Measurements from ENCODE around the gene WAC. TPM values are rescaled to one million over a fixed set of nuclear protein-coding genes. Genes with fewer than 3 reads are reported as not detected.

The WAC gene
- total and polyA plus RNA-seq, 9 of the 15 experiments (the other 6 are each of a cell fraction or from before 2014, with no cell fraction given) = 24.8 to 123 (median 78.2) TPM

- peak; percentile 51 for TF ChIP-seq PHF20 (IDR thresholded peaks at IDR 0.05; ENCODE audit: partially characterized antibody)
- TF ChIP-seq PHF8 (IDR thresholded peaks at IDR 0.05; ENCODE audit: borderline replicate concordance, low read length) = peak; percentile 68
- TF ChIP-seq TCF15 (CRISPR knock-in tag; IDR thresholded peaks at IDR 0.05) = no peak
- TF ChIP-seq NCOA2 (IDR thresholded peaks at IDR 0.05; ENCODE audit: partially characterized antibody in 2 of 2) = no peak
- TF ChIP-seq NFIX (CRISPR knock-in tag; IDR thresholded peaks at IDR 0.05; ENCODE audit: low read depth) = no peak
- TF ChIP-seq CGGBP1 (CRISPR knock-in tag; IDR thresholded peaks at IDR 0.05) = no peak
- no peak for TF ChIP-seq PRPF4 (IDR thresholded peaks at IDR 0.05; ENCODE audit: insufficient read depth, low read depth, low read length, poor library complexity, severe bottlenecking)
- TF ChIP-seq XRCC4 (IDR thresholded peaks at IDR 0.05; ENCODE audit: extremely low read depth, insufficient read depth, insufficient read length) = no peak
- TF ChIP-seq ZNF124 (CRISPR knock-in tag; IDR thresholded peaks at IDR 0.05) = no peak
- TF ChIP-seq RERE (CRISPR knock-in tag; IDR thresholded peaks at IDR 0.05; ENCODE audit: borderline replicate concordance) = no peak
- TF ChIP-seq MED1 (CRISPR knock-in tag; IDR thresholded peaks at IDR 0.05; ENCODE audit: borderline replicate concordance) = no peak
- TF ChIP-seq AFF4 (CRISPR knock-in tag; IDR thresholded peaks at IDR 0.05) = peak; percentile 59; the same call in 1 of the 2 replicates
- no peak for TF ChIP-seq ZNF354B (CRISPR knock-in tag; IDR thresholded peaks at IDR 0.05)
- no peak for TF ChIP-seq PRMT5 (CRISPR knock-in tag; IDR thresholded peaks at IDR 0.05)
- TF ChIP-seq MYNN (IDR thresholded peaks at IDR 0.05) = no peak
- TF ChIP-seq MYNN (CRISPR knock-in tag; IDR thresholded peaks at IDR 0.05) = no peak
- no peak for TF ChIP-seq EZH2 (IDR thresholded peaks at IDR 0.05; ENCODE audit: borderline replicate concordance, low read depth, low read length)
- TF ChIP-seq STAT5B (CRISPR knock-in tag; IDR thresholded peaks at IDR 0.05) = no peak
- TF ChIP-seq MTA3 (IDR thresholded peaks at IDR 0.05; ENCODE audit: borderline replicate concordance) = no peak
Observed at GRCh38 chr10:28533571-28534304, 820 bp downstream of the WAC start (continued).

Measured in K562 (cell line).